ENCODE data around the gene ASB10.

ASB10 gene

GRCh38 chr7:151143261-151144015 lies 43.6 kb downstream of the ASB10 start:
- no peaks in the 10 kb centered on the region for H3K27me3 ChIP-seq (ENCODE audit: control insufficient read depth in 1 of 2, insufficient read depth in 2 of 2, low read length in 2 of 2)
- no peaks in the 10 kb centered on the region for H3K9me3 ChIP-seq (ENCODE audit: control insufficient read depth in 1 of 2, low read length in 2 of 2)
- no peak overlapping the region for H3K27ac ChIP-seq (ENCODE audit: low read depth, low read length)
- peaks cover 11 to 49% of the 10 kb centered on the region in 2 donors for H3K36me3 ChIP-seq (ENCODE audit: control insufficient read depth in 1 of 2, insufficient read depth in 2 of 2, low read length in 2 of 2)
- no peak overlapping the region for H3K9ac ChIP-seq (ENCODE audit: low read depth in 1 of 2, low read length in 2 of 2)
- H3K4me1 ChIP-seq (ENCODE audit: control insufficient read depth in 1 of 2, insufficient read depth in 2 of 2, low read length in 2 of 2), result no peaks in the 10 kb centered on the region
- H3K4me3 ChIP-seq (ENCODE audit: low read depth in 1 of 2, low read length in 2 of 2), result no peak overlapping the region

DNA sequence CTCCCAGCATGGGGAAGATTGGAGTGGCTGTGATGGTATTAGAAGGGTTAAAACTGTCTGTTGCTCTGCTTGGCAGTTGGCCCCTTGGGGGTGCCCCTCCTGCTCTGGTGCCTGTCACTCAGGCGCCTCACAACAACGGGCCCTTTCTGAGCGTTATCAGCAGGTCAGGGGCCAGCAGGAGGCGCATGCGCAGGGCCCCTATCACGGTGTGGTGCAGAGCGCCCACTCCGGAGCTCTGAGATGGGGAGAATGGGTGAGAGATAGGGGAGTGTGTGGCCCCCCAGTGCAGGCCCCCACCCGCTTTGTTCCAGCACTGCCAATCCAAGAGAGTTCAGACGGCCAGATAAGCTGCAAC lies 44.4 kb downstream of the ASB10 start:
- Histone ChIP-seq H3K9me3 (ENCODE audit: control insufficient read depth in 1 of 2, low read length in 2 of 2) (no peaks in the 10 kb centered on the region), H3K4me1 (ENCODE audit: control insufficient read depth in 1 of 2, insufficient read depth in 2 of 2, low read length in 2 of 2) (no peaks in the 10 kb centered on the region), H3K27ac (ENCODE audit: low read depth, low read length) (no peak overlapping the region), H3K4me3 (ENCODE audit: low read depth in 1 of 2, low read length in 2 of 2) (no peak overlapping the region), H3K36me3 (ENCODE audit: control insufficient read depth in 1 of 2, insufficient read depth in 2 of 2, low read length in 2 of 2) (peaks cover 11 to 55% of the 10 kb centered on the region in 2 donors), H3K27me3 (ENCODE audit: control insufficient read depth in 1 of 2, insufficient read depth in 2 of 2, low read length in 2 of 2) (no peaks in the 10 kb centered on the region), H3K9ac (ENCODE audit: low read depth in 1 of 2, low read length in 2 of 2) (no peak overlapping the region)

DNA sequence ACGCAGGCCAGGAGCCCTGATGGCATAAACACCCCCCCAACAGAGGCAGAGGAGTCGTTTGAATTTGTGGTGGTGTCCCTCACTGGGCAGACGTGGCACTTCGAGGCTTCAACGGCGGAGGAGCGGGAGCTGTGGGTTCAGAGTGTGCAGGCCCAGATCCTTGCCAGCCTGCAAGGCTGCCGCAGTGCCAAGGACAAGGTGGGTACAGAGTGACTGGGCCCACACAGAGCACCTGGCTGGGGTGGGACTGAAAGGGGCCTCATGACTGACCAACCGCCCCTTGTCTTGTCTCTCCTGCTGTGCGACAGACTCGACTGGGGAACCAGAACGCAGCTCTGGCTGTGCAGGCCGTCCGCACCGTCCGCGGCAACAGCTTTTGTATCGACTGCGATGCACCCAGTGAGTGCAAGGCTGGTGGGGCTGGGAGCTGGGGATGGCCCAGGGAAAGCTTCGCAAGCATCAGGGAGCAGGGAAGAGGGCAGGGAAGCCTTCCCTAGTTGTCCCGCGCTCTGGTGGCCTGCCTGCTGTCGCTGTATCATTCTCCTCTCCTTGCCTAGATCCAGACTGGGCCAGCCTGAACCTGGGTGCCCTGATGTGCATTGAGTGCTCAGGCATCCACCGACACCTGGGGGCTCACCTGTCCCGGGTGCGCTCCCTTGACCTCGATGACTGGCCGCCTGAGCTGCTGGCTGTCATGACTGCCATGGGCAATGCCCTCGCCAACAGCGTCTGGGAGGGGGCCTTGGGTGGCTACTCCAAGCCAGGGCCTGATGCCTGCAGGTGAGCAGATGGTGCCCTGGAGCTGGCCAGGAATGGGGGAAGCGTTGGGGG lies 45.0 kb downstream of the ASB10 start:
- Histone ChIP-seq H3K27ac (ENCODE audit: low read depth, low read length) (no peak overlapping the region), H3K9me3 (ENCODE audit: control insufficient read depth in 1 of 2, low read length in 2 of 2) (no peaks in the 10 kb centered on the region), H3K27me3 (ENCODE audit: control insufficient read depth in 1 of 2, insufficient read depth in 2 of 2, low read length in 2 of 2) (no peaks in the 10 kb centered on the region), H3K4me3 (ENCODE audit: low read depth in 1 of 2, low read length in 2 of 2) (no peak overlapping the region), H3K4me1 (ENCODE audit: control insufficient read depth in 1 of 2, insufficient read depth in 2 of 2, low read length in 2 of 2) (no peaks in the 10 kb centered on the region), H3K9ac (ENCODE audit: low read depth in 1 of 2, low read length in 2 of 2) (no peak overlapping the region), H3K36me3 (ENCODE audit: control insufficient read depth in 1 of 2, insufficient read depth in 2 of 2, low read length in 2 of 2) (peaks cover 11 to 60% of the 10 kb centered on the region in 2 donors)

GRCh38 chr7:151141311-151141854 lies 45.7 kb downstream of the ASB10 start:
- Histone ChIP-seq H3K4me1 (ENCODE audit: control insufficient read depth in 1 of 2, insufficient read depth in 2 of 2, low read length in 2 of 2) (no peaks in the 10 kb centered on the region), H3K27ac (ENCODE audit: low read depth, low read length) (no peak overlapping the region), H3K9ac (ENCODE audit: low read depth in 1 of 2, low read length in 2 of 2) (no peak overlapping the region), H3K36me3 (ENCODE audit: control insufficient read depth in 1 of 2, insufficient read depth in 2 of 2, low read length in 2 of 2) (peaks cover 11 to 67% of the 10 kb centered on the region in 2 donors), H3K9me3 (ENCODE audit: control insufficient read depth in 1 of 2, low read length in 2 of 2) (no peaks in the 10 kb centered on the region), H3K27me3 (ENCODE audit: control insufficient read depth in 1 of 2, insufficient read depth in 2 of 2, low read length in 2 of 2) (no peaks in the 10 kb centered on the region), H3K4me3 (ENCODE audit: low read depth in 1 of 2, low read length in 2 of 2) (no peak overlapping the region)

DNA sequence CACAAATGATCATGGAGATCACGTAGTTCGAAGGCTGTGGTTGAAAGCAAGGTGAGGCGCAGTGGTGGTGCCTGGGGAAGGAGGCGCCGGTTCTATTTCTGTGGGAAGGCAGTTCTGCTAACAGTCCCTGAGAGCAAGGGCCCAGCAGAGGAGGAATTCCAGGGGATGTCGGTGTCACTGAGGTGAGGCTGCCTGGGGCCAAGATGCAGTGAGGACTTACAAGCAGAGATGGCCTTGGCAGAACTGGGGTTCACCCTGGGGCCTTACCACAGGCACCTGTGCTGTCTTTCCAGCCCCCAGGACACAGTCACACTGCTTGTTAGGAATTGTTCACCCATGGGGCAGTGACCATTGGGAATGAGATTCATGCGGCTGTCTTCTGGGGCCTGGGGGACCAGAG lies 46.2 kb downstream of the ASB10 start:
- Histone ChIP-seq H3K4me1 (ENCODE audit: control insufficient read depth in 1 of 2, insufficient read depth in 2 of 2, low read length in 2 of 2) (no peaks in the 10 kb centered on the region), H3K4me3 (ENCODE audit: low read depth in 1 of 2, low read length in 2 of 2) (no peak overlapping the region), H3K9me3 (ENCODE audit: control insufficient read depth in 1 of 2, low read length in 2 of 2) (no peaks in the 10 kb centered on the region), H3K27me3 (ENCODE audit: control insufficient read depth in 1 of 2, insufficient read depth in 2 of 2, low read length in 2 of 2) (no peaks in the 10 kb centered on the region), H3K9ac (ENCODE audit: low read depth in 1 of 2, low read length in 2 of 2) (no peak overlapping the region), H3K36me3 (ENCODE audit: control insufficient read depth in 1 of 2, insufficient read depth in 2 of 2, low read length in 2 of 2) (peaks cover 11 to 73% of the 10 kb centered on the region in 2 donors), H3K27ac (ENCODE audit: low read depth, low read length) (no peak overlapping the region)

DNA sequence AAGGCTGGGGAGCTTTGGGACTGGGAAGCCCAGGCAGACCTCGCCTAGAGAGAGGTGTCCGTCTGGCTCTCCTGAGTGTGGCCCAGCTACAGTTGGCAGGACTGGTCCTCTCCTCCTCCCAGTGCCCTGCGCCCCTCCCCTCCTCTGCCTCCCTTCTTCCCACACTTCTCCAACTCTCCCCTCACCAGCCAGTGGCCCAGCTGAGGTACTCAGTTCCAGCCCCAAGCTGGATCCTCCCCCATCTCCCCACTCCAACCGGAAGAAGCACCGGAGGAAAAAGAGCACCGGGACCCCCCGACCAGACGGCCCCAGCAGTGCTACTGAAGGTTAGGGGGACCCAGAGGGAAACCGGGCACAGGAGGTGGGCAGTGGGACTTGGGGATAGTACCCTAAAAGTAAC lies 47.3 kb downstream of the ASB10 start:
- Histone ChIP-seq H3K4me1 (ENCODE audit: control insufficient read depth in 1 of 2, insufficient read depth in 2 of 2, low read length in 2 of 2) (no peaks in the 10 kb centered on the region), H3K4me3 (ENCODE audit: low read depth in 1 of 2, low read length in 2 of 2) (no peak overlapping the region), H3K27ac (ENCODE audit: low read depth, low read length) (no peak overlapping the region), H3K9me3 (ENCODE audit: control insufficient read depth in 1 of 2, low read length in 2 of 2) (no peaks in the 10 kb centered on the region), H3K36me3 (ENCODE audit: control insufficient read depth in 1 of 2, insufficient read depth in 2 of 2, low read length in 2 of 2) (peaks cover 13 to 78% of the 10 kb centered on the region in 2 donors), H3K27me3 (ENCODE audit: control insufficient read depth in 1 of 2, insufficient read depth in 2 of 2, low read length in 2 of 2) (no peaks in the 10 kb centered on the region), H3K9ac (ENCODE audit: low read depth in 1 of 2, low read length in 2 of 2) (no peak overlapping the region)

- H3K27me3 ChIP-seq (ENCODE audit: control insufficient read depth in 1 of 2, insufficient read depth in 2 of 2, low read length in 2 of 2), result no peaks in the 10 kb centered on the region
- H3K4me1 ChIP-seq (ENCODE audit: control insufficient read depth in 1 of 2, insufficient read depth in 2 of 2, low read length in 2 of 2), result no peaks in the 10 kb centered on the region
- H3K9ac ChIP-seq (ENCODE audit: low read depth in 1 of 2, low read length in 2 of 2), result no peak overlapping the region
- H3K27ac ChIP-seq (ENCODE audit: low read depth, low read length), result no peak overlapping the region
- peaks cover 16 to 80% of the 10 kb centered on the region in 2 donors for H3K36me3 ChIP-seq (ENCODE audit: control insufficient read depth in 1 of 2, insufficient read depth in 2 of 2, low read length in 2 of 2)
- H3K4me3 ChIP-seq (ENCODE audit: low read depth in 1 of 2, low read length in 2 of 2), result no peak overlapping the region
- H3K9me3 ChIP-seq (ENCODE audit: control insufficient read depth in 1 of 2, low read length in 2 of 2), result no peaks in the 10 kb centered on the region
Observed at GRCh38 chr7:151139071-151139790, 47.8 kb downstream of the ASB10 start.

GRCh38 chr7:151138153-151138851 lies 48.7 kb downstream of the ASB10 start:
- H3K27ac ChIP-seq (ENCODE audit: low read depth, low read length), result no peak overlapping the region
- H3K9ac ChIP-seq (ENCODE audit: low read depth in 1 of 2, low read length in 2 of 2), result no peak overlapping the region
- H3K9me3 ChIP-seq (ENCODE audit: control insufficient read depth in 1 of 2, low read length in 2 of 2), result no peaks in the 10 kb centered on the region
- H3K4me3 ChIP-seq (ENCODE audit: low read depth in 1 of 2, low read length in 2 of 2), result no peak overlapping the region
- no peaks in the 10 kb centered on the region for H3K4me1 ChIP-seq (ENCODE audit: control insufficient read depth in 1 of 2, insufficient read depth in 2 of 2, low read length in 2 of 2)
- H3K36me3 ChIP-seq (ENCODE audit: control insufficient read depth in 1 of 2, insufficient read depth in 2 of 2, low read length in 2 of 2), result peaks cover 10 to 80% of the 10 kb centered on the region in 2 donors
- no peaks in the 10 kb centered on the region for H3K27me3 ChIP-seq (ENCODE audit: control insufficient read depth in 1 of 2, insufficient read depth in 2 of 2, low read length in 2 of 2)

- no peaks in the 10 kb centered on the region for H3K9me3 ChIP-seq (ENCODE audit: control insufficient read depth in 1 of 2, low read length in 2 of 2)
- peaks cover 10 to 80% of the 10 kb centered on the region in 2 donors for H3K36me3 ChIP-seq (ENCODE audit: control insufficient read depth in 1 of 2, insufficient read depth in 2 of 2, low read length in 2 of 2)
- H3K4me3 ChIP-seq (ENCODE audit: low read depth in 1 of 2, low read length in 2 of 2), result no peak overlapping the region
- no peak overlapping the region for H3K27ac ChIP-seq (ENCODE audit: low read depth, low read length)
- no peaks in the 10 kb centered on the region for H3K27me3 ChIP-seq (ENCODE audit: control insufficient read depth in 1 of 2, insufficient read depth in 2 of 2, low read length in 2 of 2)
- no peak overlapping the region for H3K9ac ChIP-seq (ENCODE audit: low read depth in 1 of 2, low read length in 2 of 2)
- no peaks in the 10 kb centered on the region for H3K4me1 ChIP-seq (ENCODE audit: control insufficient read depth in 1 of 2, insufficient read depth in 2 of 2, low read length in 2 of 2)
Observed at GRCh38 chr7:151137791-151138152, 49.3 kb downstream of the ASB10 start.
